Natural killer cell (primary cell): ENCODE results near the gene NDUFC2. TPM values are rescaled to one million over a fixed set of nuclear protein-coding genes. Genes with fewer than 3 reads are reported as not detected.
"Not testable (repeated sequence)": the region's sequence is repeated elsewhere in the genome, so short reads cannot be mapped to it uniquely, and the experiment has no call there.

ENCODE experiments used
- ATAC-seq, 3 donors: fragments of 150-1000 bp in 2 of 3; fragments of 200-7000 bp in 1 of 3; cut with Tn5 transposase; 1 replicate in 1 of 3; 2 replicates in 2 of 3; pipeline ENCODE4 v1.10.0; 2021; ENCODE audit warnings: mild to moderate bottlenecking in 2 of 3, moderate library complexity in 2 of 3
- DNase-seq, 2 donors: peaks; one replicate each; pipeline versions ENCODE4 v3.0.0 to v3.0.0-alpha.2; 2013 to 2021; ENCODE audit warnings: mixed read lengths in 1 of 2
- H3K27ac ChIP-seq: one replicate; pipeline ENCODE4 v1.5.1; 2013; ENCODE audit warnings: mild to moderate bottlenecking, low read length
- H3K27me3 ChIP-seq: one replicate; pipeline ENCODE4 v1.6.1; 2013; ENCODE audit warnings: low read length; ENCODE audit not compliant: control insufficient read depth, insufficient read depth
- H3K36me3 ChIP-seq: one replicate; pipeline ENCODE4 v1.6.1; 2013; ENCODE audit warnings: low read length; ENCODE audit not compliant: control insufficient read depth, insufficient read depth
- H3K4me1 ChIP-seq: one replicate; pipeline ENCODE4 v1.6.1; 2013; ENCODE audit warnings: low read length; ENCODE audit not compliant: control insufficient read depth, insufficient read depth
- H3K4me3 ChIP-seq: one replicate; pipeline ENCODE4 v1.5.1; 2013; ENCODE audit warnings: low read length
- H3K9me3 ChIP-seq: one replicate; pipeline ENCODE4 v1.6.1; 2013; ENCODE audit warnings: low read length; ENCODE audit not compliant: control insufficient read depth, insufficient read depth
- H3K27ac Mint-ChIP-seq, 2 donors: one replicate each; pipeline ENCODE4 v1.8.0; 2022; ENCODE audit warnings: mild to moderate bottlenecking in 2 of 2, mixed read lengths in 2 of 2, moderate library complexity in 1 of 2
- H3K27me3 Mint-ChIP-seq, 2 donors: one replicate each; pipeline ENCODE4 v1.8.0; 2022; ENCODE audit warnings: low read depth in 2 of 2, mixed read lengths in 2 of 2
- H3K36me3 Mint-ChIP-seq: one replicate; pipeline ENCODE4 v1.8.0; 2022; ENCODE audit warnings: mixed read lengths
- H3K4me1 Mint-ChIP-seq, 2 donors: one replicate each; pipeline ENCODE4 v1.8.0; 2022; ENCODE audit warnings: mixed read lengths in 2 of 2
- H3K4me3 Mint-ChIP-seq: one replicate; pipeline ENCODE4 v1.8.0; 2022; ENCODE audit warnings: mild to moderate bottlenecking, moderate library complexity, mixed read lengths
- H3K9me3 Mint-ChIP-seq, 2 donors: one replicate each; pipeline ENCODE4 v1.8.0; 2022; ENCODE audit warnings: mixed read lengths in 2 of 2
- WGBS: methylation state at CpG from one replicate; pipeline ENCODE4 v1.1.7; 2013; ENCODE audit warnings: missing lambda C conversion rate; ENCODE audit not compliant: insufficient coverage; 5-methylcytosine and 5-hydroxymethylcytosine counted together
- intact Hi-C: fragments of 100-400 bp; cut with micrococcal nuclease; formaldehyde crosslinking; loops from one replicate; pipeline ENCODE4 v1.14.2; 2022
- total RNA-seq, 4 donors: library from RNA; stranded (reverse); fragments of 120-200 nt in 1 of 4; gene quantifications; one replicate each; pipeline versions ENCODE4 v1.2.3 to v1.2.4, GENCODE V29; 2013 to 2022
- TF ChIP-seq, protein P1 (sequence below): fragments of 200-600 bp; IDR thresholded peaks from one replicate; pipeline ENCODE4 v1.8.0; 2022; ENCODE audit warnings: antibody characterized with exemption

NDUFC2 gene
- total RNA-seq, 3 donors from 2014 or later (not counting 1 experiment from before 2014, with no cell fraction given): 51.8 to 75.4 (median 60.2) TPM

DNA sequence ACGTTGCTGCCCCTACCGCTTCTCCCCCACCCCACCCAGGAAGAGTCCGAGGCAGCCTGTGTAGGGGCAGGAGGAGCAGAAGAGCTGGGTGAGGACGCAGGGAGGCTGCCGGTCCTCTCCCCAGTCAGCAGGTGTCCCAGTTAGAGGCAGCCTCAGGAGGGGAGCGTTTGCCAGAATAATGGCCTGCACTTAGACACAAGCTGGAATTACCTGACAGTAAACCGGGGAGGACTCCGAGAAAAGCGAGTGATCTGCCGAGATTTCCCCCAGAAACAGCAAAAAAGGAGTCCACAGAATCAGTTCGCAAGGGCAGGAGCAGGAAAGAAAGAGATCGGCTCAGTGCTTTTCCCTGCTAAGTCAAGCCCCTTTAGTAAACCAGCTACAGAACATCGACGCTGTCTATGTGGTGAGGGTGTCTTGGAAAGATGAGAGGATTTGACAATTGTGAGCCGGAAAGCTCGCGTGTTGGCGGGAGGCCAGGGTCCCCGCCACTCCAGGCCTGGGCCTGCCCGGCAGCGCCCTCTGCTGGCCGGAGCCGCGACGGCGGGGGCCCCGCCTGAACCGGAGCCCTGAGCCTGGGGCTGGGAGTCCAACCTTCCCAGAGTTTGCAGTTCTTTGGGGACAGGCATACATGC is 33.7 kb downstream of the NDUFC2 start:
- TF ChIP-seq, protein P1, sequence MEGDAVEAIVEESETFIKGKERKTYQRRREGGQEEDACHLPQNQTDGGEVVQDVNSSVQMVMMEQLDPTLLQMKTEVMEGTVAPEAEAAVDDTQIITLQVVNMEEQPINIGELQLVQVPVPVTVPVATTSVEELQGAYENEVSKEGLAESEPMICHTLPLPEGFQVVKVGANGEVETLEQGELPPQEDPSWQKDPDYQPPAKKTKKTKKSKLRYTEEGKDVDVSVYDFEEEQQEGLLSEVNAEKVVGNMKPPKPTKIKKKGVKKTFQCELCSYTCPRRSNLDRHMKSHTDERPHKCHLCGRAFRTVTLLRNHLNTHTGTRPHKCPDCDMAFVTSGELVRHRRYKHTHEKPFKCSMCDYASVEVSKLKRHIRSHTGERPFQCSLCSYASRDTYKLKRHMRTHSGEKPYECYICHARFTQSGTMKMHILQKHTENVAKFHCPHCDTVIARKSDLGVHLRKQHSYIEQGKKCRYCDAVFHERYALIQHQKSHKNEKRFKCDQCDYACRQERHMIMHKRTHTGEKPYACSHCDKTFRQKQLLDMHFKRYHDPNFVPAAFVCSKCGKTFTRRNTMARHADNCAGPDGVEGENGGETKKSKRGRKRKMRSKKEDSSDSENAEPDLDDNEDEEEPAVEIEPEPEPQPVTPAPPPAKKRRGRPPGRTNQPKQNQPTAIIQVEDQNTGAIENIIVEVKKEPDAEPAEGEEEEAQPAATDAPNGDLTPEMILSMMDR: peak; percentile 98
- H3K4me3 ChIP-seq: no peak overlapping the region
- Mint-ChIP-seq H3K36me3 (no peaks in the 10 kb centered on the region), H3K4me1 (peaks cover 10 to 11% of the 10 kb centered on the region in 2 donors), H3K4me3 (peak overlapping the region; percentile 61), H3K27ac (no peak overlapping the region), H3K27me3 (no peaks in the 10 kb centered on the region), H3K9me3 (no peaks in the 10 kb centered on the region)
- no peaks in the 10 kb centered on the region for H3K9me3 ChIP-seq
- no peaks in the 10 kb centered on the region for H3K36me3 ChIP-seq
- ATAC-seq: peak; percentile 91 to 99 (median 99)
- peak; percentile 78 to 87 for DNase-seq
- 13% methylated on average over 28 of the region's 28 CpGs for WGBS
- no peak overlapping the region for H3K27ac ChIP-seq
- H3K4me1 ChIP-seq: peaks cover 6% of the 10 kb centered on the region
- no peaks in the 10 kb centered on the region for H3K27me3 ChIP-seq
- intact Hi-C loops: no loop called here

DNA sequence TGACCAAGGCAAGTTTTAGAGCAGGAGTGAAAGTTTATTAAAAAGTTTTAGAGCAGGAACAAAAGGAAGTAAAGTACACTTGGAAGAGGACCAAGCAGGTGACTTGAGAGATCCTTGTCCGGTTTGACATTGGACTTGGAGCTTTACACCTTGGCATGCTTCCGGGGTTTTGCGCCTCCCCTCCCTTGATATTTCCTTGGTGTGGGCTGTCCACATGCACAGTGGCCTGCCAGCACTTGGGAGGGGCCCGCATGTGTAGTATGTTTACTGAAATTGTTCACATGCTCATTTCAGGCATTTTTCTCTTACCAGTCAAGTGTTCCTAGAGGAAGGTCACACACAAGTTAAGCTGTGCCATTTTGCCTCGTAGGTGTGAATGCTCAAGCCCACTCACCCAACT is 35.0 kb downstream of the NDUFC2 start:
- TF ChIP-seq, protein P1: no peak
- DNase-seq (no peak), ATAC-seq (no peak)
- no peaks in the 10 kb centered on the region for H3K36me3 ChIP-seq
- Mint-ChIP-seq H3K9me3 (no peaks in the 10 kb centered on the region), H3K4me3 (no peak overlapping the region), H3K27me3 (no peaks in the 10 kb centered on the region), H3K4me1 (peaks cover 19% of the 10 kb centered on the region in 2 donors), H3K36me3 (no peaks in the 10 kb centered on the region), H3K27ac (no peak overlapping the region)
- WGBS: 94% methylated on average over 4 of the region's 5 CpGs
- H3K4me3 ChIP-seq: no peak overlapping the region
- no peaks in the 10 kb centered on the region for H3K9me3 ChIP-seq
- no peak overlapping the region for H3K27ac ChIP-seq
- H3K4me1 ChIP-seq: peaks cover 14% of the 10 kb centered on the region
- no peaks in the 10 kb centered on the region for H3K27me3 ChIP-seq
- intact Hi-C loops: no loop called here

DNA sequence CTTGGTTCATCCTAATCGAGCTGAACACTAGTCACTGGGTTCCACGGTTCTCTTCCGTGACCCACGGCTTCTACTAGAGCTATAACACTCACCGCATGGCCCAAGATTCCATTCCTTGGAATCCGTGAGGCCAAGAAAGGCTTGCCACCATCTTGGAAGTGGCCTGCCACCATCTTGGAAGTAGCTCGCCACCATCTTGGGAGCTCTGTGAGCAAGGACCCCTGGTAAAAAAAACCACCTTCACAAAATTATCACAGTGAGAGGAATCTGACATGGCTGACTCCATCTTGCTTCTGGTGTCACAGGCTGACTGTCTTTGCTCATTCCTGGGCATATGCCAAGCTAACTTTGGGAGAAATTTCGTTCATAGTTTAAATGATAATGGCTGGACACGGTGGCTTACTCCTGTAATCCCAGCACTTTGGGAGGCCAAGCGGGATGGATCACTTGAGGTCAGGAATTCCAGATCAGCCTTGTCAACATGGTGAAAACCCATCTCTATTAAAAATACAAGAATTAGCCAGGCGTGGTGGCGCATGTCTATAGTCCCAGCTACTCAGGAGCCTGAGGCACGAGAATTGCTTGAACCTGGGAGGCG is 37.7 kb downstream of the NDUFC2 start:
- H3K36me3 Mint-ChIP-seq: no peaks in the 10 kb centered on the region
- ATAC-seq: no peak
- H3K27me3 Mint-ChIP-seq: no peaks in the 10 kb centered on the region
- no peak overlapping the region for H3K4me3 Mint-ChIP-seq
- TF ChIP-seq, protein P1: no peak
- no peaks in the 10 kb centered on the region for H3K9me3 ChIP-seq
- 95% methylated on average over 14 of the region's 14 CpGs for WGBS
- H3K27me3 ChIP-seq: no peaks in the 10 kb centered on the region
- peaks cover 21% of the 10 kb centered on the region in 2 donors for H3K4me1 Mint-ChIP-seq
- no peak overlapping the region for H3K4me3 ChIP-seq
- H3K27ac ChIP-seq: no peak overlapping the region
- H3K4me1 ChIP-seq: peaks cover 21% of the 10 kb centered on the region
- no peaks in the 10 kb centered on the region for H3K9me3 Mint-ChIP-seq
- intact Hi-C loops: no loop called here
- no peaks in the 10 kb centered on the region for H3K36me3 ChIP-seq
- DNase-seq: no peak
- H3K27ac Mint-ChIP-seq: no peak overlapping the region

DNA sequence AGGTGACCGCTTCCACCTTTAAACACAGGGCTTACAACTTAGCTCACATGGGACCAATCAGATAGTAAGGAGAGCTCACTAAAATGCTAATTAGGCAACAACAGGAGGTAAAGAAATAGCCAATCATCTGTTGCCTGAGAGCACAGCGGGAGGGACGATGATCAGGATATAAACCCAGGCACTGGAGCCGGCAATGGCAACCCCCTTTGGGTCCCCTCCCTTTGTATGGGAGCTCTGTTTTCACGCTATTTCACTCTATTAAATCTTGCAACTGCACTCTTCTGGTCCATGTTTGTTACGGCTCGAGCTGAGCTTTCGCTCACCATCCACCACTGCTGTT is 38.3 kb downstream of the NDUFC2 start:
- 96% methylated on average over 8 of the region's 8 CpGs for WGBS
- H3K27ac ChIP-seq, DNase-seq, ATAC-seq, H3K27ac Mint-ChIP-seq, H3K4me3 Mint-ChIP-seq, H3K36me3 Mint-ChIP-seq, H3K4me3 ChIP-seq, H3K36me3 ChIP-seq, H3K27me3 Mint-ChIP-seq, H3K9me3 ChIP-seq, intact Hi-C loops, H3K27me3 ChIP-seq, H3K9me3 Mint-ChIP-seq: not testable (repeated sequence)
- peaks cover 19 to 20% of the 10 kb centered on the region in 2 donors for H3K4me1 Mint-ChIP-seq
- peaks cover 21% of the 10 kb centered on the region for H3K4me1 ChIP-seq
